PC-9 (cell line): ENCODE measurements around the gene PLK2.

Source experiments
- EZH2 ChIP-seq: fragments of 200-600 bp; sonication (generic); IDR thresholded peaks from 2 replicates; pipeline ENCODE4 v1.8.0; 2017; ENCODE audit warnings: antibody characterized with exemption, low read depth
- TF ChIP-seq, protein P1 (sequence below): fragments of 200-600 bp; sonication (generic); conservative IDR thresholded peaks from 2 replicates; pipeline ENCODE4 v1.6.1; 2017; ENCODE audit warnings: mixed run types, antibody characterized with exemption, mild to moderate bottlenecking, moderate library complexity

DNA sequence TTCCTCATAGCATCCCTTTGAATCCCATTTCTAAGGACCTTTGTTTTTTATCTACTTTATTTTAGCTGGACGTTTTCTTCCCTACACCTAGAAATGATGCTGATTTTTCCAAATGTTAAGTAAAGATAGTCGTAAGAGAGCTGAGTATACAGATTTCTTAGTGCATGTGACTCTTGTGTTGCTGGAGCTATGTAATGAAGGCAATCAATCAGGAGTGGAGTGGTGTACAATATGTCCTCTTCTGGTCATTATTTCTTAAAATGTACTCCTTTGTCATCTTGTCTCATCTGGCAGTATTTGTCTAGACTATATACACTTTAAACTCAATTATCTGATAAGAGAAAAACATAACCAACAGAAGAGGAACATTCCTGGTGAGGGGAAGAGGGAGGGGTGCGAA lies 44.9 kb upstream of the PLK2 start:
- TF ChIP-seq, protein P1, sequence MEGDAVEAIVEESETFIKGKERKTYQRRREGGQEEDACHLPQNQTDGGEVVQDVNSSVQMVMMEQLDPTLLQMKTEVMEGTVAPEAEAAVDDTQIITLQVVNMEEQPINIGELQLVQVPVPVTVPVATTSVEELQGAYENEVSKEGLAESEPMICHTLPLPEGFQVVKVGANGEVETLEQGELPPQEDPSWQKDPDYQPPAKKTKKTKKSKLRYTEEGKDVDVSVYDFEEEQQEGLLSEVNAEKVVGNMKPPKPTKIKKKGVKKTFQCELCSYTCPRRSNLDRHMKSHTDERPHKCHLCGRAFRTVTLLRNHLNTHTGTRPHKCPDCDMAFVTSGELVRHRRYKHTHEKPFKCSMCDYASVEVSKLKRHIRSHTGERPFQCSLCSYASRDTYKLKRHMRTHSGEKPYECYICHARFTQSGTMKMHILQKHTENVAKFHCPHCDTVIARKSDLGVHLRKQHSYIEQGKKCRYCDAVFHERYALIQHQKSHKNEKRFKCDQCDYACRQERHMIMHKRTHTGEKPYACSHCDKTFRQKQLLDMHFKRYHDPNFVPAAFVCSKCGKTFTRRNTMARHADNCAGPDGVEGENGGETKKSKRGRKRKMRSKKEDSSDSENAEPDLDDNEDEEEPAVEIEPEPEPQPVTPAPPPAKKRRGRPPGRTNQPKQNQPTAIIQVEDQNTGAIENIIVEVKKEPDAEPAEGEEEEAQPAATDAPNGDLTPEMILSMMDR, result no peak
- no peak for TF ChIP-seq EZH2
